ENCODE results near the gene GIPC2. TPM values are rescaled to one million over a fixed set of nuclear protein-coding genes. Genes with fewer than 3 reads are reported as not detected.

GIPC2 gene
- total and polyA plus RNA-seq, 10 of the 15 experiments (the other 5 are each of a cell fraction or from before 2014, with no cell fraction given), result 0.03 to 0.23 (median 0.06) TPM; not detected in 2

GRCh38 chr1:78047631-78048030 lies 1.9 kb downstream of the GIPC2 start:
- H3K79me2 ChIP-seq (ENCODE audit: control insufficient read depth, insufficient read depth, low read length), result no peaks in the 10 kb centered on the region
- no peak overlapping the region for H3K4me2 ChIP-seq (ENCODE audit: control insufficient read depth, insufficient read depth)
- H3K4me1 ChIP-seq (ENCODE audit: control insufficient read depth, insufficient read depth, low read length), result peaks cover 12% of the 10 kb centered on the region
- SMC1A ChIA-PET (ENCODE audit: uncharacterized antibody, unreplicated experiment), result interaction anchor here (0.6 to 1.7 kb wide), 3 partner anchors 14 to 83 kb away, joined by 3 to 4 read pairs (median 3); partner anchors contain the start of gene DNAJB4
- peaks cover 9 to 10% of the 10 kb centered on the region in 2 experiments for H3K27me3 ChIP-seq (replicated peaks in 1 of 2; ENCODE audit: control insufficient read depth in 2 of 2, insufficient read depth in 2 of 2, low read length in 1 of 2)
- no peak for DNase-seq (ENCODE audit: low read depth, low spot score)
- CTCF ChIA-PET, result interaction anchor here (0.9 to 2.2 kb wide), 3 partner anchors 66 to 88 kb away, joined by 4 to 6 read pairs (median 4); no protein-coding TSS in a partner anchor
- in situ Hi-C loops (cut with MboI), result no loop called here
- H3K9me3 ChIP-seq (replicated peaks; ENCODE audit: control insufficient read depth, insufficient read depth, low read length), result no peaks in the 10 kb centered on the region
- no peak overlapping the region for H3K9ac ChIP-seq (ENCODE audit: control insufficient read depth, insufficient read depth, low read length)
- no peak overlapping the region for H3K27ac ChIP-seq (ENCODE audit: control insufficient read depth, insufficient read depth)
- H2AFZ ChIP-seq (ENCODE audit: control insufficient read depth, low read depth, low read length), result no peak overlapping the region
- intact Hi-C loops (cut with micrococcal nuclease; ENCODE audit: unreplicated experiment), result no loop called here
- 52% methylated on average over 3 of the region's 3 CpGs for WGBS (ENCODE audit: insufficient coverage, insufficient replicate concordance, low lambda C conversion rate, missing lambda C conversion rate)
- no peak overlapping the region for H3K4me3 ChIP-seq
- POLR2A ChIA-PET, result interaction anchor here (1.0 kb wide), 1 partner anchor 14 kb away, joined by 5 read pairs; no protein-coding TSS in a partner anchor
- ATAC-seq, result no peak
- H3K36me3 ChIP-seq (ENCODE audit: control insufficient read depth in 2 of 2, insufficient read depth in 2 of 2, low read length in 1 of 2), result no peaks in the 10 kb centered on the region
- H4K20me1 ChIP-seq (ENCODE audit: control insufficient read depth, insufficient read depth), result no peaks in the 10 kb centered on the region; the same call in 1 of the 2 replicates
- TF ChIP-seq SP1 (IDR thresholded peaks at IDR 0.05; ENCODE audit: low read depth, low read length) (no peak), RBBP5 (conservative IDR thresholded peaks at IDR 0.05) (no peak), WRNIP1 (IDR thresholded peaks at IDR 0.05; ENCODE audit: borderline replicate concordance, low read depth, low read length) (no peak), ELK1 (IDR thresholded peaks at IDR 0.05; ENCODE audit: low read depth, low read length) (no peak), IRF4 (IDR thresholded peaks at IDR 0.05; ENCODE audit: low read depth, low read length) (no peak)
- RAD21 ChIA-PET (ENCODE audit: unreplicated experiment), result no interaction called here
- no peak for FAIRE-seq
- no TSS peak for BruUV-seq (replicated peaks)

- 6% methylated on average over 3 of the region's 3 CpGs for WGBS (ENCODE audit: insufficient coverage, insufficient replicate concordance, low lambda C conversion rate, missing lambda C conversion rate)
- ChIA-PET RAD21 (ENCODE audit: unreplicated experiment) (interaction anchor here (0.6 kb wide), 1 partner anchor 468 kb away, joined by 3 read pairs; no protein-coding TSS in a partner anchor), CTCF (interaction anchor here (2.2 kb wide), 1 partner anchor 83 kb away, joined by 6 read pairs; no protein-coding TSS in a partner anchor), POLR2A (interaction anchor here (0.7 kb wide), 1 partner anchor 1076 kb away, joined by 3 read pairs; no protein-coding TSS in a partner anchor), SMC1A (ENCODE audit: uncharacterized antibody, unreplicated experiment) (interaction anchor here (0.7 to 1.7 kb wide), 2 partner anchors 43 to 83 kb away, joined by 3 to 4 read pairs; partner anchors contain the start of gene DNAJB4)
- Histone ChIP-seq H3K4me1 (ENCODE audit: control insufficient read depth, insufficient read depth, low read length) (peaks cover 12% of the 10 kb centered on the region), H3K27ac (ENCODE audit: control insufficient read depth, insufficient read depth) (no peak overlapping the region), H2AFZ (ENCODE audit: control insufficient read depth, low read depth, low read length) (no peak overlapping the region), H3K9me3 (replicated peaks; ENCODE audit: control insufficient read depth, insufficient read depth, low read length) (no peaks in the 10 kb centered on the region), H3K4me2 (ENCODE audit: control insufficient read depth, insufficient read depth) (no peak overlapping the region), H3K4me3 (no peak overlapping the region), H3K27me3 (replicated peaks in 1 of 2; ENCODE audit: control insufficient read depth in 2 of 2, insufficient read depth in 2 of 2, low read length in 1 of 2) (peaks cover 9 to 10% of the 10 kb centered on the region in 2 experiments), H3K9ac (ENCODE audit: control insufficient read depth, insufficient read depth, low read length) (no peak overlapping the region), H3K79me2 (ENCODE audit: control insufficient read depth, insufficient read depth, low read length) (no peaks in the 10 kb centered on the region), H3K36me3 (ENCODE audit: control insufficient read depth in 2 of 2, insufficient read depth in 2 of 2, low read length in 1 of 2) (no peaks in the 10 kb centered on the region), H4K20me1 (ENCODE audit: control insufficient read depth, insufficient read depth) (no peaks in the 10 kb centered on the region; the same call in 1 of the 2 replicates)
- no TSS peak for BruUV-seq (replicated peaks)
- no peak for DNase-seq (ENCODE audit: low read depth, low spot score)
- FAIRE-seq, result no peak
- intact Hi-C loops (cut with micrococcal nuclease; ENCODE audit: unreplicated experiment) (no loop called here), in situ Hi-C loops (cut with MboI) (no loop called here)
- TF ChIP-seq RUNX3 (IDR thresholded peaks at IDR 0.05; ENCODE audit: low read length), result peak; percentile 29
- TF ChIP-seq TARDBP (IDR thresholded peaks at IDR 0.05; ENCODE audit: borderline replicate concordance), result no peak
- TF ChIP-seq E2F8 (IDR thresholded peaks at IDR 0.05; ENCODE audit: low read depth, partially characterized antibody), result no peak
- no peak for TF ChIP-seq RB1 (IDR thresholded peaks at IDR 0.05; ENCODE audit: borderline replicate concordance)
- no peak for TF ChIP-seq MYC (IDR thresholded peaks at IDR 0.05; ENCODE audit: insufficient read depth, insufficient read length, insufficient replicate concordance, low read length, severe bottlenecking)
- ATAC-seq, result peak; percentile 17; the same call in 1 of the 3 replicates
Measured at GRCh38 chr1:78048446-78048845, 2.7 kb downstream of the GIPC2 start.

Data from GM12878 (cell line).